B cell (primary cell): ENCODE results near the gene FDXACB1. TPM values are rescaled to one million over a fixed set of nuclear protein-coding genes. Genes with fewer than 3 reads are reported as not detected.

Experiments
- ATAC-seq: fragments of 200-7000 bp; cut with Tn5 transposase; one replicate; pipeline ENCODE4 v1.10.0; 2021; ENCODE audit warnings: low read depth, mild to moderate bottlenecking, moderate number of reproducible peaks, moderate library complexity
- CTCF ChIA-PET: fragments of 350-600 bp; sonication (Branson Sonifier 250); formaldehyde crosslinking; loops from one replicate; lab custom pipeline; 2021; ENCODE audit warnings: antibody characterized with exemption, inconsistent platforms; lab: Charles Lee
- POLR2A ChIA-PET: fragments of 350-600 bp; sonication (Branson Sonifier 250); formaldehyde crosslinking; loops from one replicate; lab custom pipeline; 2021; ENCODE audit warnings: antibody characterized with exemption; lab: Charles Lee
- DNase-seq: peaks from one replicate; pipeline ENCODE4 v3.0.0; 2013
- H2AFZ ChIP-seq: 2 replicates; pipeline ENCODE4 v1.6.1; 2012; ENCODE audit warnings: mild to moderate bottlenecking, low read depth, low read length; ENCODE audit not compliant: insufficient read depth, poor library complexity, severe bottlenecking
- H3K27ac ChIP-seq, 2 donors: 1 replicate in 1 of 2; 2 replicates in 1 of 2; pipeline ENCODE4 v1.5.1; 2012 to 2013; ENCODE audit warnings: low read length in 2 of 2, mild to moderate bottlenecking in 2 of 2, moderate library complexity in 1 of 2
- H3K27me3 ChIP-seq, 4 experiments: fragments of 200-600 bp in 1 of 4; sonication (generic) in 1 of 4; replicated peaks in 1 of 4; 1 replicate in 2 of 4; 2 replicates in 2 of 4; pipeline versions ENCODE4 v1.6.1 to v1.7.0; 2013 to 2016; ENCODE audit warnings: low read length in 3 of 4, mild to moderate bottlenecking in 2 of 4, mixed read lengths in 1 of 4, moderate library complexity in 1 of 4; ENCODE audit not compliant: insufficient read depth in 4 of 4, control insufficient read depth in 3 of 4; ENCODE audit errors: control extremely low read depth in 1 of 4
- H3K36me3 ChIP-seq, 2 experiments: replicated peaks in 1 of 2; 1 replicate in 1 of 2; 2 replicates in 1 of 2; pipeline versions ENCODE4 v1.6.1 to v1.7.1; 2013; ENCODE audit warnings: low read length in 1 of 2; ENCODE audit not compliant: insufficient read depth in 2 of 2, control insufficient read depth in 1 of 2; ENCODE audit errors: control extremely low read depth in 1 of 2, extremely low read depth in 1 of 2
- H3K4me1 ChIP-seq, 2 donors: fragments of 200-600 bp in 1 of 2; sonication (generic) in 1 of 2; 1 replicate in 1 of 2; 2 replicates in 1 of 2; pipeline versions ENCODE4 v1.5.1 to v1.6.1; 2013 to 2017; ENCODE audit warnings: low read length in 2 of 2; ENCODE audit not compliant: control insufficient read depth in 2 of 2, insufficient read depth in 2 of 2
- H3K4me2 ChIP-seq: replicated peaks from 2 replicates; pipeline ENCODE3; 2012; ENCODE audit warnings: mild to moderate bottlenecking, low read depth, low read length; ENCODE audit not compliant: poor library complexity, severe bottlenecking
- H3K4me3 ChIP-seq, 5 experiments: fragments of 200-600 bp in 1 of 5; sonication (generic) in 1 of 5; 1 replicate in 3 of 5; 2 replicates in 2 of 5; pipeline versions ENCODE4 v1.5.1 to v1.7.0; 2011 to 2016; ENCODE audit warnings: low read length in 4 of 5, mild to moderate bottlenecking in 4 of 5, low read depth in 2 of 5, control low read depth in 1 of 5, moderate library complexity in 1 of 5; ENCODE audit not compliant: insufficient read depth in 1 of 5; ENCODE audit errors: control extremely low read depth in 1 of 5, extremely low read depth in 1 of 5
- H3K79me2 ChIP-seq: fragments of 200-600 bp; sonication (generic); one replicate; pipeline ENCODE4 v1.6.0; 2016; ENCODE audit warnings: low read length; ENCODE audit not compliant: control insufficient read depth, insufficient read depth
- H3K9ac ChIP-seq: fragments of 200-600 bp; sonication (generic); 2 replicates; pipeline ENCODE4 v1.6.1; 2017; ENCODE audit warnings: mild to moderate bottlenecking, low read length, moderate library complexity
- H3K9me3 ChIP-seq, 3 donors: one replicate each; pipeline versions ENCODE4 v1.6.1 to v1.7.1; 2013; ENCODE audit warnings: low read length in 2 of 3; ENCODE audit not compliant: control insufficient read depth in 2 of 3, insufficient read depth in 1 of 3; ENCODE audit errors: control extremely low read depth in 1 of 3
- H4K20me1 ChIP-seq: 2 replicates; pipeline ENCODE4 v1.6.0; 2012; ENCODE audit warnings: mild to moderate bottlenecking, low read length; ENCODE audit not compliant: insufficient read depth, control insufficient read depth, poor library complexity, severe bottlenecking
- H3K27ac Mint-ChIP-seq: one replicate; pipeline ENCODE4 v1.8.0; 2021; ENCODE audit warnings: mixed read lengths
- H3K27me3 Mint-ChIP-seq: one replicate; pipeline ENCODE4 v1.8.0; 2021; ENCODE audit warnings: mixed read lengths
- H3K4me1 Mint-ChIP-seq: one replicate; pipeline ENCODE4 v1.8.0; 2021; ENCODE audit warnings: mixed read lengths
- H3K4me3 Mint-ChIP-seq: one replicate; pipeline ENCODE4 v1.8.0; 2021; ENCODE audit warnings: mixed read lengths
- H3K9me3 Mint-ChIP-seq: one replicate; pipeline ENCODE4 v1.8.0; 2022; ENCODE audit warnings: mixed read lengths; ENCODE audit not compliant: insufficient read depth
- EZH2 ChIP-seq: IDR thresholded peaks from 2 replicates; pipeline ENCODE4 v1.6.1; 2012; ENCODE audit warnings: borderline replicate concordance, low read depth, mild to moderate bottlenecking, moderate library complexity, low read length; ENCODE audit not compliant: insufficient read depth, poor library complexity, severe bottlenecking
- WGBS: methylation state at CpG from one replicate; pipeline ENCODE4 v1.1.5; 2013; ENCODE audit warnings: missing lambda C conversion rate; ENCODE audit not compliant: insufficient coverage; 5-methylcytosine and 5-hydroxymethylcytosine counted together
- intact Hi-C: fragments of 100-400 bp; cut with micrococcal nuclease; formaldehyde crosslinking; loops from one replicate; pipeline ENCODE4 v1.10.0; 2022
- polyA plus RNA-seq: library from polyadenylated mRNA; depleted of rRNA; stranded (reverse); fragments of >200 nt; gene quantifications from 2 replicates; pipeline ENCODE4 v1.2.3, GENCODE V29; 2012
- total RNA-seq, 2 donors: library from RNA; stranded (reverse); fragments of 120-200 nt in 1 of 2; gene quantifications; 1 replicate in 1 of 2; 2 replicates in 1 of 2; pipeline versions ENCODE4 v1.2.3 to v1.2.4, GENCODE V29; 2013 to 2022
- TF ChIP-seq, protein P1 (sequence below): fragments of 200-600 bp; IDR thresholded peaks from one replicate; pipeline ENCODE4 v1.8.0; 2022; ENCODE audit warnings: antibody characterized with exemption, mild to moderate bottlenecking

The FDXACB1 gene
- total and polyA plus RNA-seq, 2 donors (not counting 1 experiment from before 2014, with no cell fraction given) = 3.1 to 4.0 TPM

DNA sequence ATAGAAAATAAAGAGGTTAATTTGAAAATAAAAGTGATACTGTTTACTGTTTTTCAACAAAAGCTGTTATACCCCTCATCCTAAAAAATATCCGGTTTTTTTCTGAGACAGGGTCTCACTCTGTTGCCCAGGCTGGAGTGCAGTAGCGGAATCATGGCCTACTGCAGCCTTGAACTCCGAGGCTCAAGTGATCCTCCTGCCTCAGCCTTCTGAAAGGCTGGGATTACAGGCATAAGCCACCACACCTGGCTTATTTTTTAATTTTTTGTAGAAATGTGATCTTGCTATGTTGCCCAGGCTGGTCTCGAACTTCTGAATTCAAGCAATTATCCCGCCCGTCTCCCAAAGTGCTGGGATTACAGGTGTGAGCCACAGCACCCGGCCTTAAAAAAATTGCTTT lies 43.3 kb downstream of the FDXACB1 start:
- no peak overlapping the region for H3K9ac ChIP-seq

DNA sequence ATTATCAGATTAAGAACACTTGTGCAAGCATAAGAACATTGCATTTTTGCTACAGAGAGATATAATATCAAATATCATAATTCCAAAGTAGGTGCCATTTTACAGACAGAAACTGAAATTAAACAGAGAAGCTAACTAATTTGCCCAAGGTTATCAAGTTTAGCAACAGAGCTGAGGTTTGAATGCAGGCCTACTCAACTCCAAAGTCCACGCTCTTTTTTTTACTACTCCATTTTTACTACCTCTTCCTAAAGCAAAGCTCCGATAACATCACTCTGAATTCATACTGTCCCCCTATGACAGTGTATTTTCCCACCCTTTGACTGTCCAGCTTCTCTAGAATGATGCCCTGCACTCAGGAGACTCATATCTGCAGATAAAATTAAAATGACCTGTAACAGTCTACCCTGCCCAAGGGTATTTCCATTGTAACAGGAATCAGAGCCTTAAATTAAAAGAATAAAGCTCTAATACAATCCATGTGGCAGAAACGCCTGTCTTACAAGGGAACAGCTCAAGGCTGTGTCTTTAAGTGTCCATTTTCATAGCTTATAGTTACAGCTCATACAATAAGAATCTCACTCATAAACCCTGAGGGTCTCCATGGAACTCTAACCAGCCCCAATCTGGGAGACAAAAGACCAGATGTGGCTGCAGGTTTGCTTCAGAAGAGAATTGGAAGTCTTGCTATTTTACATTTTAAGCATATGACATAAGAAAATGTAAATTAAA lies 44.4 kb downstream of the FDXACB1 start:
- no peak overlapping the region for H3K27ac ChIP-seq
- DNase-seq = no peak
- POLR2A ChIA-PET = no interaction called here
- no peak overlapping the region for H2AFZ ChIP-seq
- no peak for ATAC-seq
- CTCF ChIA-PET = interaction anchor here (1.1 to 1.4 kb wide), 4 partner anchors 36 to 270 kb away, joined by 3 to 5 read pairs (median 4); no protein-coding TSS in a partner anchor
- no peak overlapping the region for H3K27ac Mint-ChIP-seq
- H3K4me1 ChIP-seq = no peaks in the 10 kb centered on the region
- no peak overlapping the region for H3K4me2 ChIP-seq
- H3K4me3 ChIP-seq = no peak overlapping the region
- H3K36me3 ChIP-seq = peaks cover 5 to 50% of the 10 kb centered on the region in 2 experiments
- H4K20me1 ChIP-seq = no peaks in the 10 kb centered on the region
- H3K9ac ChIP-seq = no peak overlapping the region
- no peaks in the 10 kb centered on the region for H3K27me3 Mint-ChIP-seq
- intact Hi-C loops = no loop called here
- H3K9me3 Mint-ChIP-seq = no peaks in the 10 kb centered on the region
- WGBS = 100% methylated on average over 2 of the region's 3 CpGs
- no peaks in the 10 kb centered on the region for H3K79me2 ChIP-seq
- H3K9me3 ChIP-seq = no peaks in the 10 kb centered on the region
- no peaks in the 10 kb centered on the region for H3K27me3 ChIP-seq
- no peak overlapping the region for H3K4me3 Mint-ChIP-seq
- TF ChIP-seq EZH2 = no peak
- TF ChIP-seq, protein P1, sequence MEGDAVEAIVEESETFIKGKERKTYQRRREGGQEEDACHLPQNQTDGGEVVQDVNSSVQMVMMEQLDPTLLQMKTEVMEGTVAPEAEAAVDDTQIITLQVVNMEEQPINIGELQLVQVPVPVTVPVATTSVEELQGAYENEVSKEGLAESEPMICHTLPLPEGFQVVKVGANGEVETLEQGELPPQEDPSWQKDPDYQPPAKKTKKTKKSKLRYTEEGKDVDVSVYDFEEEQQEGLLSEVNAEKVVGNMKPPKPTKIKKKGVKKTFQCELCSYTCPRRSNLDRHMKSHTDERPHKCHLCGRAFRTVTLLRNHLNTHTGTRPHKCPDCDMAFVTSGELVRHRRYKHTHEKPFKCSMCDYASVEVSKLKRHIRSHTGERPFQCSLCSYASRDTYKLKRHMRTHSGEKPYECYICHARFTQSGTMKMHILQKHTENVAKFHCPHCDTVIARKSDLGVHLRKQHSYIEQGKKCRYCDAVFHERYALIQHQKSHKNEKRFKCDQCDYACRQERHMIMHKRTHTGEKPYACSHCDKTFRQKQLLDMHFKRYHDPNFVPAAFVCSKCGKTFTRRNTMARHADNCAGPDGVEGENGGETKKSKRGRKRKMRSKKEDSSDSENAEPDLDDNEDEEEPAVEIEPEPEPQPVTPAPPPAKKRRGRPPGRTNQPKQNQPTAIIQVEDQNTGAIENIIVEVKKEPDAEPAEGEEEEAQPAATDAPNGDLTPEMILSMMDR = no peak
- no peaks in the 10 kb centered on the region for H3K4me1 Mint-ChIP-seq

More for the DNA sequence above, 43.3 kb downstream of the FDXACB1 start:
- 100% methylated on average over 6 of the region's 7 CpGs for WGBS
- Mint-ChIP-seq H3K4me3 (no peak overlapping the region), H3K4me1 (no peaks in the 10 kb centered on the region), H3K27ac (no peak overlapping the region), H3K9me3 (no peaks in the 10 kb centered on the region), H3K27me3 (no peaks in the 10 kb centered on the region)
- Histone ChIP-seq H3K27me3 (no peaks in the 10 kb centered on the region), H4K20me1 (no peaks in the 10 kb centered on the region), H2AFZ (no peak overlapping the region), H3K27ac (no peak overlapping the region), H3K9me3 (no peaks in the 10 kb centered on the region), H3K36me3 (peaks cover 1 to 50% of the 10 kb centered on the region in 2 experiments), H3K4me3 (no peak overlapping the region), H3K79me2 (no peaks in the 10 kb centered on the region), H3K4me1 (no peaks in the 10 kb centered on the region), H3K4me2 (no peak overlapping the region)
- no peak for ATAC-seq
- ChIA-PET POLR2A (no interaction called here), CTCF (interaction anchor here (1.1 to 1.4 kb wide), 3 partner anchors 35 to 271 kb away, joined by 3 to 5 read pairs (median 3); no protein-coding TSS in a partner anchor)
- intact Hi-C loops = no loop called here
- no peak for DNase-seq
- TF ChIP-seq EZH2 = no peak
- TF ChIP-seq, protein P1 = no peak
